ENCODE measurements around the gene RASAL2. TPM values are rescaled to one million over a fixed set of nuclear protein-coding genes. Genes with fewer than 3 reads are reported as not detected.
A peak's percentile ranks its signal among the peaks of the same experiment; 100 is the strongest.

RASAL2 gene
- total and polyA plus RNA-seq, 2 donors (not counting 1 experiment from before 2014, with no cell fraction given): 0.12 TPM; not detected in 1

DNA sequence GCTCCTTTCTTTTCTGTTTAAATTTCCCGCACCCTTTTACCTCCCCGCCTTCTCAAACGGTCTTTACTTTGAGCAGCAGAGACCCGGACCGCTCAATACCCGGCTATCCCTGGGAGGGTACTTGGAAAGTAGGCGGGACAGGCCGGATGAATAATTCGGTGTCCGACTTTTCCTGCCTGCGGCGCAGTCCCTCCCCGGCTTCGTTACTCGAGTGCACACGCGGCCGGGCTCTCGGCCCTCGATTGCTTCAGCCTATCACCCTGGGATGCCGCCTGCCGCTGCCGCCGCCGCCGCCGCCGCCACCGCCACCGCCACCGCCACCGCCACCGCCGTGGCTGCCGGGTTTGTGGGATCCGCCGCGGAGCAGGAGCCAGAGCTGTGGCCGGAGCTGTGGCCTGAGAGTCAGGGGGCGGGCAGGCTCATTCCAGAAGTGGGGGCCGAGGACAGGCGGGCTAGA, 382 bp upstream of the RASAL2 start:
- intact Hi-C loops (cut with micrococcal nuclease): no loop called here
- H3K79me2 ChIP-seq (ENCODE audit: control insufficient read depth, insufficient read depth, low read length): no peaks in the 10 kb centered on the region

More for the DNA sequence above, 382 bp upstream of the RASAL2 start:
- ChIA-PET POLR2A (no interaction called here), CTCF (no interaction called here)
- Histone ChIP-seq H3K4me1 (ENCODE audit: control insufficient read depth in 2 of 2, insufficient read depth in 2 of 2, low read length in 2 of 2) (peaks cover 13 to 23% of the 10 kb centered on the region in 2 donors), H3K4me3 (ENCODE audit: control extremely low read depth in 1 of 5, extremely low read depth in 1 of 5, insufficient read depth in 1 of 5, low read depth in 2 of 5, low read length in 4 of 5) (peak overlapping the region; percentile 35 to 61 (median 53)), H3K27ac (ENCODE audit: low read length in 2 of 2) (peak overlapping the region in 1 of 2 donors; percentile 0), H3K27me3 (replicated peaks in 1 of 4; ENCODE audit: control extremely low read depth in 1 of 4, control insufficient read depth in 3 of 4, insufficient read depth in 4 of 4, low read length in 3 of 4) (peaks cover 0 to 55% (median 32%) of the 10 kb centered on the region in 4 experiments), H3K9me3 (ENCODE audit: control extremely low read depth in 1 of 3, control insufficient read depth in 2 of 3, insufficient read depth in 1 of 3, low read length in 2 of 3) (peaks cover 0 to 8% (median 0%) of the 10 kb centered on the region in 3 donors), H4K20me1 (ENCODE audit: control insufficient read depth, insufficient read depth, low read length, poor library complexity, severe bottlenecking) (no peaks in the 10 kb centered on the region), H3K36me3 (replicated peaks in 1 of 2; ENCODE audit: control extremely low read depth in 1 of 2, control insufficient read depth in 1 of 2, extremely low read depth in 1 of 2, insufficient read depth in 2 of 2, low read length in 1 of 2) (no peaks in the 10 kb centered on the region), H3K9ac (ENCODE audit: low read length) (peak overlapping the region; percentile 60), H3K4me2 (replicated peaks; ENCODE audit: low read depth, low read length, poor library complexity, severe bottlenecking) (peak overlapping the region; percentile 85), H2AFZ (ENCODE audit: insufficient read depth, low read depth, low read length, poor library complexity, severe bottlenecking) (peak overlapping the region; percentile 77)
- under 1% methylated on average over 40 of the region's 42 CpGs for WGBS (ENCODE audit: insufficient coverage)
- DNase-seq (peak; percentile 73), ATAC-seq (ENCODE audit: low read depth) (peak; percentile 73)
- Mint-ChIP-seq H3K27ac (no peak overlapping the region), H3K27me3 (peaks cover 79% of the 10 kb centered on the region), H3K4me1 (peaks cover 15% of the 10 kb centered on the region), H3K9me3 (ENCODE audit: insufficient read depth) (no peaks in the 10 kb centered on the region), H3K4me3 (peak overlapping the region; percentile 83)
- no peak for TF ChIP-seq EZH2 (IDR thresholded peaks at IDR 0.05; ENCODE audit: borderline replicate concordance, insufficient read depth, low read depth, low read length, poor library complexity, severe bottlenecking)
- TF ChIP-seq, protein P1, sequence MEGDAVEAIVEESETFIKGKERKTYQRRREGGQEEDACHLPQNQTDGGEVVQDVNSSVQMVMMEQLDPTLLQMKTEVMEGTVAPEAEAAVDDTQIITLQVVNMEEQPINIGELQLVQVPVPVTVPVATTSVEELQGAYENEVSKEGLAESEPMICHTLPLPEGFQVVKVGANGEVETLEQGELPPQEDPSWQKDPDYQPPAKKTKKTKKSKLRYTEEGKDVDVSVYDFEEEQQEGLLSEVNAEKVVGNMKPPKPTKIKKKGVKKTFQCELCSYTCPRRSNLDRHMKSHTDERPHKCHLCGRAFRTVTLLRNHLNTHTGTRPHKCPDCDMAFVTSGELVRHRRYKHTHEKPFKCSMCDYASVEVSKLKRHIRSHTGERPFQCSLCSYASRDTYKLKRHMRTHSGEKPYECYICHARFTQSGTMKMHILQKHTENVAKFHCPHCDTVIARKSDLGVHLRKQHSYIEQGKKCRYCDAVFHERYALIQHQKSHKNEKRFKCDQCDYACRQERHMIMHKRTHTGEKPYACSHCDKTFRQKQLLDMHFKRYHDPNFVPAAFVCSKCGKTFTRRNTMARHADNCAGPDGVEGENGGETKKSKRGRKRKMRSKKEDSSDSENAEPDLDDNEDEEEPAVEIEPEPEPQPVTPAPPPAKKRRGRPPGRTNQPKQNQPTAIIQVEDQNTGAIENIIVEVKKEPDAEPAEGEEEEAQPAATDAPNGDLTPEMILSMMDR (IDR thresholded peaks at IDR 0.05): no peak
